GM21381 (cell line): Measurements from ENCODE around the gene PTGR3.
A peak's percentile ranks its signal among the peaks of the same experiment; 100 is the strongest.

Experiments
- ATAC-seq: cut with Tn5 transposase; IDR thresholded peaks from one replicate; pipeline ENCODE4 v1.9.1; 2021; ENCODE audit warnings: mild to moderate bottlenecking, moderate library complexity; ENCODE audit not compliant: unreplicated experiment

Gene PTGR3

GRCh38 chr18:75172299-75173124 lies 36.4 kb downstream of the PTGR3 start:
- ATAC-seq, result peak; percentile 10

GRCh38 chr18:75170916-75171315 lies 38.0 kb downstream of the PTGR3 start:
- no peak for ATAC-seq

DNA sequence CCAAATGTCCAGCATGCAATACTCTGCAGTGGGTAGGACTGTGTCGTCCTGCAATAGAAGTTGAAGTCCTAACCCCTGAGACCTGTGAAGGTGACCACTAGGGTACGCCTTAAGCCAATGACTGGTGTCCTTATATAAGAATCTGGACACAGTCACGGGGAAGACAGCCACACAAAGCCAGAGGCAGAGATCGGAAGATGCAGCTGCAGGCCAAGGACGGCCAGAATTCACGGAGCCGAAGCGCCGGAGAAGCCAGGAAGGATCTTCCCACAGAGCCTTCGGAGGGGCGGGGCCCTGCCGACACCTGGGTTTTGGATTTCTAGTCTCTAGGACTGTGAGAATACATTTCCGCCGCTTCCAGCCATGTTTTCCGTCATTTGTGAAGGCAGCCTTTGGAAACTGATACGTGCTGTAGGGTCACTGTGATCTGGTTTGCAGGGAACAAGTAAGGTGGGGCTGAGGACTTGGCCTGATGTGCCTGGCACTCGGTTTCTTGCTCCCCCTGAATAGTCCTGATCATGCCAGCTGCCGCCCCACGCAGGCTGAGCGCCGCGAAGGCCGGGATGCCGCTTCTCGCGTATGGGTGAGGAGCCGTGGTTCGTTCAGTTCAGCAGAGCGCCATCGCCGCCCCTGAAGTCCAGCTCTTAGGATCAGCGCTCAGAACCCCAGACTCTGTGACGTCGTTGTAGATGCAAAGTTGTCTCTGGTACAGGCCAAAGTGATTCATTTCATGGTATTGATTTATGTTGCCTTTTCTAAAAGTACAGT lies 38.7 kb downstream of the PTGR3 start:
- no peak for ATAC-seq

DNA sequence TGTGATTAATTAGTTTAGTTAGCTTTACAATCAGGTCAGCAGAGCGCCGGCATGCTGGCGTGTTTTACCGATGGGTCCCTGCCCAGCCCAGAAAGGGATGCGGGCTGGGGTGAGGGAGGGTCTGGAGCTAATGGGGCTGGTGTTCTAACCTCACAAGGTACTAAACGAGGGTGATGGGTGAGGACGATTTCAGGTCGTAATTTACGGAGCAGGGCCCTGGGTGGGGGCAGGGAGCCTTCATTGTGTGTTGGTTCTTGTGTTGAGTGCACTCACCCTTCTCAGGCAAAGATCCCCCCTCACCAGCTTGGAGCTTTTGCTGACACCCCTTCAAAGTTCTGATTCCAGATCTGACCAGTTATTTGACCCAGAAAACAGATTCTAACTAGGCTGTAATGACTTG lies 39.5 kb downstream of the PTGR3 start:
- ATAC-seq, result no peak

DNA sequence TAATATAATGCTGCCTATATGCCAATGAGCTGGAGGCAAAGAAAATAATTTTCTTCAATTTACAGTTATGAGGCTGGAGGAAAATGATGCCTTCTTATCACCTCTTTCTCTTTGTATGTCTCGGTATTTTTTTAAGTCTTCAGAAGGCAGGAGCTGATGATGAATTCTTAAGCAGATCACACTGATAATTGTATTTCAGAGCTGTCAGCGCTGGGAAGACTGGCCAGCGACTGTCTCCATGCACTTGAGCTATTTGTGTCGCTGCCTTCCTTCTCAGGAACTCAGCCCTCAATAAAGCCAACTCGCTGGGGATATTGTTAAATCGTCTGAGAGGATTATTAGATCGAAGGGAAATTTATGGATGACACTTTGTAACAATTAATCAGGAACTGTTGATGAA lies 40.3 kb downstream of the PTGR3 start:
- ATAC-seq, result no peak

GRCh38 chr18:75167759-75168618 lies 41.0 kb downstream of the PTGR3 start:
- ATAC-seq, result no peak

- ATAC-seq, result no peak
These were observed 41.8 kb downstream of the PTGR3 start for GRCh38 chr18:75167137-75167536.

DNA sequence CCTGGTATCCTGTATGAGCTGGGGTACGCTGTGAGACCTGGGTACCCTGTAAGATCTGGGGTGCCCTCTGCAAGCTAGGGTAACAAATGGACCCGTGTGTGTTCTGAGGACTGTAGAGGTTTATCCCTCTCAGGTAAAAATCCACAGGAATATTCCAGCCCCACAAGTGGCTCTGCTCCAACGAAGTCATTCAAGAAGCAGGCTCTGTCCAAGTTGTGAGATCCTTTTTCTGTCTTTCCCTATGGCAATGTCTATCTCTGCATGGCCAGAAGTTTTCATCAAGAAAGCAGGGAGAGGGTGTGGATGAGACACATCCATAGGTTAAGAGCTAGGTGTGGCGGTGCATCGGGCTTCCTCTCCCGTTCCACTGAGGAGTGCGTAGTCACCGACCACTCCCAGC lies 43.0 kb downstream of the PTGR3 start:
- no peak for ATAC-seq

DNA sequence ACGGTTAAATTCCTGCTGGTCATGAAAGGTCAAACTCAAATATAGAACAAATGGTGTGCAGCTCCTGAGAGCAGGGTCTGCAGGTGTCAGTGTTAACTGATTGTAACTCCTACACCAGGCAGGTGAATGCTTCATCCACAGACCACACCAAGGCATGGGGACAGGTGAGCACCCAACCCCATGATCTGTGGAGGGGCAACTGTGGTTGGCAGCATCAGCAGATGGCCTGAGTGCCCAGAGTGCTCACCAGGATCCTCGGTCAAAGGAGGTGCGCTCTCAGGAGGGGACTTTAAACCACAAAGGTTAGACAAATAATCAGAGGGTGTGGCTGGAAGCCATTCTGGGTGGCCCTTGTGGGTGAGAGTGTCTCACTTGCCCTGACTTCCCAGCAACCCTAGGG lies 44.5 kb downstream of the PTGR3 start:
- ATAC-seq, result no peak

- ATAC-seq, result no peak
These were observed 45.2 kb downstream of the PTGR3 start for GRCh38 chr18:75163736-75164135.

GRCh38 chr18:75162978-75163377 lies 46.0 kb downstream of the PTGR3 start:
- no peak for ATAC-seq

- no peak for ATAC-seq
These were observed 46.5 kb downstream of the PTGR3 start for GRCh38 chr18:75162467-75162866.

- no peak for ATAC-seq
These were observed 47.5 kb downstream of the PTGR3 start for GRCh38 chr18:75161256-75162028.

DNA sequence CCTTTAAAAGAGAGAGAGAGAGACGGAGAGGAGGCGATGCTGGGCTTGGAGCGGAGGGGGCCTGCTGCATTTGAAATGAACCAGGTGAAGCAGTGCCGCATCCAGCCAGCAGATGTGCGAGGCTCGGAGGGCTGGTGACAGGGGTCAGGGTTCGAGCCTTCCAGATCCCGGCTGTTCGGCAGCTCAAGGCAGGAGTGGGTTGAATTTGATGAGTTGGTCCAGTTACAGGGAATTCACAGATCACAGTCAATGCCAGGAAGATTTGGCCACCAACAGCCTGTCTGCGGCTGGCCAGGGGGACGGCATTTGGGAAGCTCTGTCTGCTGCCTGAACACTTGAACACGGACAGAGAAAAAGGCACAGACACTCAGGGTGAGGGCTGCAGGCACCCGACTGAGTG lies 48.6 kb downstream of the PTGR3 start:
- ATAC-seq, result no peak

DNA sequence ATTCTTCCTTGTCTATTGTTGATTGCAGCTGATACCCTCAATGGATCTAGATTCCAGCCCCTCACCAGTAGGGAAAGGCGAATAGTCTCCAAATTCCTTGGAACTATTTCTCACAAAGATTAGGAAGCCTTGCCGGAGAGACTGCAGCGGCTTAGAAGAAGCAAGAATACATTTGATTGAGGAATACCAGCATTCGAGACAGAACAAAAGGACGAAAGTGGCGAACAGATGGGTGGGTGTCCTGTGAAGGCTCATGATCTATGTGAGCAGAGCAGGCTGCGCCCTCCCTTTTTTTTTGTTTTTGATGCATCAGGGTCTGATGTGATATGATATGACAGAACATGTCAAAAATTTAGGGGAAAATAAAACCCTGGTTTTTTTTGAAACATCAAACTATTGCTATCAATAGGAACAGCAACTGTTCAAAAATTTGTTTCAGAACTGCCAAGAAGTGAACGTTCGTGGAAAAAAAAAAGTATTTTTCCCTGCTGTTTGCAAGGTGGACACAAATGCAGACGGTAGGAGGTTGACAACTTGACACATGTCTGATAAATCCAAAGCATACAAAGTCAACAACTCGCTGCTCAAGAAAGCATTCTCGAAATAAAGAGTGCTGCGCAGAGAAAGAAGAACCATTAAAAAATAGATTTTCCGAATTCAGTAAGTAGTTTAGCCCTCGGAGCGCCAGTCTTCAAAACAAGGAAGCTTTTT lies 49.1 kb downstream of the PTGR3 start:
- ATAC-seq, result no peak

DNA sequence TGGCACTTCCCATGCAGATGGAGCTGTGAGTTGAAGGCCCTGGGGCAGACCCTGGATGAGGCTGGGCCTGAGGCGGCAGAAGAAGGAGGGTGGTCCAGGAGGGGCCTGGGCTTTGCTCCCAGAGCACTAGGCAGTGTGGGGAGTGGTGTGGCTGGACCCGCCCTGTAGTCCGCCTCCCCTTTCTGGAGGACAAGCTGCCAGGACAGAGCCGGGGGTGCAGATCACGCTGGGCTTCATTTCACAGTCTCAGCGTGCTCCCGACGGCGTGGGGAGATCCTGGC lies 49.8 kb downstream of the PTGR3 start:
- no peak for ATAC-seq
